Astrocyte of the spinal cord (primary cell): ENCODE data around the gene KTI12.
"Not testable (repeated sequence)": the region's sequence is repeated elsewhere in the genome, so short reads cannot be mapped to it uniquely, and the experiment has no call there.

Experiments
- DNase-seq: peaks from one replicate; pipeline ENCODE4 v3.0.0; 2011; ENCODE audit warnings: low read depth, low spot score
- H3K4me3 ChIP-seq: 2 replicates; pipeline ENCODE4 v1.5.1; 2011; ENCODE audit warnings: low read depth, mild to moderate bottlenecking, low read length, moderate library complexity
- CTCF ChIP-seq: IDR thresholded peaks from 2 replicates; pipeline ENCODE4 v1.5.1; 2012; ENCODE audit warnings: low read depth, mild to moderate bottlenecking, low read length, inconsistent platforms
- in situ Hi-C: cut with HindIII; loops from 2 replicates; pipeline ENCODE4 v1.10.0; 2017; ENCODE audit warnings: low sequenced_read_pairs

KTI12 gene

GRCh38 chr1:52028328-52028727, 5.3 kb downstream of the KTI12 start:
- no peak for TF ChIP-seq CTCF
- no peak for DNase-seq
- in situ Hi-C loops: no loop called here
- H3K4me3 ChIP-seq: no peak overlapping the region

GRCh38 chr1:52026278-52026677, 7.3 kb downstream of the KTI12 start:
- in situ Hi-C loops: no loop called here
- DNase-seq: no peak
- no peak for TF ChIP-seq CTCF
- H3K4me3 ChIP-seq: no peak overlapping the region

- TF ChIP-seq CTCF: no peak
- in situ Hi-C loops: no loop called here
- DNase-seq: no peak
- H3K4me3 ChIP-seq: no peak overlapping the region
Measured at GRCh38 chr1:52022133-52022532, 11.5 kb downstream of the KTI12 start.

- no peak for TF ChIP-seq CTCF
- in situ Hi-C loops: no loop called here
- no peak overlapping the region for H3K4me3 ChIP-seq
- DNase-seq: no peak
Measured at GRCh38 chr1:52008071-52008809, 25.4 kb downstream of the KTI12 start.

GRCh38 chr1:52007215-52008002, 26.2 kb downstream of the KTI12 start:
- in situ Hi-C loops: no loop called here
- no peak overlapping the region for H3K4me3 ChIP-seq
- no peak for TF ChIP-seq CTCF
- no peak for DNase-seq

- H3K4me3 ChIP-seq, DNase-seq, in situ Hi-C loops: not testable (repeated sequence)
Measured at GRCh38 chr1:52006081-52006553, 27.5 kb downstream of the KTI12 start.

- H3K4me3 ChIP-seq, in situ Hi-C loops: not testable (repeated sequence)
- peak; percentile 89 for DNase-seq
Measured at GRCh38 chr1:52005548-52005947, 28.1 kb downstream of the KTI12 start.
